NCI-H2081 (cell line): ENCODE results near the gene TAS2R40.
A peak's percentile ranks its signal among the peaks of the same experiment; 100 is the strongest.
"Not testable (repeated sequence)": the region's sequence is repeated elsewhere in the genome, so short reads cannot be mapped to it uniquely, and the experiment has no call there.

ENCODE experiments used
- DNase-seq, 2 experiments: peaks; one replicate each; lab custom pipeline; 2025; lab: John Stamatoyannopoulos, UW

Gene TAS2R40

DNA sequence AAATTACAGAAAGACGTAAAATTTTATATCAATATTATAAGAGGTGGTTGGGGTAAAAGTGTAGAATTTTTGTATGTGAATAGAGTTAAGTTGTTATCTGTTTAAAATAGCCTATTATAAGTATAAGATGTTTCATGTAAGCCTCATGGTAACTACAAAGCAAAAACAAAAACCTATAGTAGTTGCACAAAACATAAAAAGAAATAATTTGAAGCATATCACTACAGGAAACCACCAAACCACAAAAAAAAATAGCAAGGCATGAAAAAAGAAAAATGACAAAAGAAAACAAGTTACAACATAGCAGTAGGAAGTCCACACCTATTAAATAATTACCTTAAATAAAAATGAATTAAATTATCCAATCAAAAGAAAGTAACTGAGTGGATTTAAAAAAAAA is 29.0 kb downstream of the TAS2R40 start:
- no peak for DNase-seq

DNA sequence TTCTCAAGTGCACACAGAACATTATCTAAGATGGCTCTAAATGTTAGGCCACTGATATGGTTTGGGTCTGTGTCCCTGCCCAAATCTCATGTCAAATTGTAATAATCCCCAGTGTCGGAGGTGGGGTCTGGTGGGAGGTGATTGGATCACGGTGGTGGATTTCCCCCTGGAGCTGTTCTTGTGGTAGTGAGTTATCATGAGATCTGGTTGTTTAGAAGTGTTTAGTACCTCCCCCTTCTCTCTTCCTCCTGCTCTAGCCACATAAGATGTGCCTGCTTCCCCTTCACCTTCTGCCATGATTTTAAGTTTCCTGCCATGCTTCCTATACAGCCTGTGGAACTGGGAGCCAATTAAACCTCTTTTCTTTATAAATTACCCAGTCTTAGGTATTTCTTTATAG is 30.2 kb downstream of the TAS2R40 start:
- DNase-seq, result no peak

DNA sequence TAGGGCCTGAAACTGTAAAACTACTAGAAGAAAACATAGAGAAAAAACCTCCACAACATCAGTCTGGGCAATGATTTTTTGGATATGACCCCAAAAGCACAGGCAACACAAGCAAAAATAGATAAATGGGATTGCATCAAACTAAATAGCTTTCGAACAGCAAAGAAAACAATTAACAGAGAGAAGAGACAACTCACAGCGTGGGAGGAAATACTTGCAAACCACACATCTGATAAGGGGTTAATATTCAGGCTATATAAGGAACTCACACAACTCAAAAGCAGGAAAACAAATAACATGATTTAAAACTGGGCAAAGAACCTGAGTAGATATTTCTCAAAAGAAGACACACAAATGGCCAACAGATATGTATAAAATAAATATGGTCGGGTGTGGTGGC is 33.7 kb downstream of the TAS2R40 start:
- DNase-seq, result no peak

DNA sequence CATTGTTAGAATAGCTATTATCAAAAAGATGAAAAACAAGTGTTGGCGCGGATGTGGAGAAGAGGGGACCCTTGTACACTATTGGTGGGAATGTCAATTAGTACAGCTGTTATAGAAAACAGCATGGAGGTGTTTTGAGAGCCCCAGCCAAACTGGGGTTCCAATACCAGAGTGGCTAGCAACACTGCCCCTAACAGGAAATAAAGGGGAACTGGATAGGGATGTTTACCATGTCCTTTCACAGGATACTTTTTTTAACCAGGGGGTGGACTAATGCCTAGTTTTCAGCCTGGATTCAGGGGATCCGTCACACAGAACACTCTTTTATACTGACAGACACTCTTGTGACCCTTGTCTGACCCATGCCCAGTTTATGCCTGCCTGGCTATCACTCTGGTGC is 34.5 kb downstream of the TAS2R40 start:
- no peak for DNase-seq

DNA sequence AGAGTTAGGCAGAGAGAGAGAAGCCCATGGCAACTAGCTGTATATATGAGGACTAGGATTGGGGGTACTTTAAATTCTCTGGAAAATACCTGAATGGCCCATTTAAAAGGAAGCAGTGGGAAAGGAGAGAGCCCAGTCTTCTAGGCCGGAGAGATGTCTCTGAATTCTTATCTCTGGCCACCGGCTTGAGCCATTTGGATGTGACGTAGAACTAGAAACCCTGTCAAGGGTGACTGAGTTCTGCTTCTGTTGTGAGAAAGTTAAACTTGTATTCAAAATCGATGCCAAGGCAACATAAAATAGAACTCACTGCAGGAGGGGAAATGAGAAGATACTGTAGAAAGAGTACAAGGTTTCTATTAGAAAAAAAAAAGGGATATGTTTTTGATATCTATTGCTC is 35.1 kb downstream of the TAS2R40 start:
- no peak for DNase-seq

DNA sequence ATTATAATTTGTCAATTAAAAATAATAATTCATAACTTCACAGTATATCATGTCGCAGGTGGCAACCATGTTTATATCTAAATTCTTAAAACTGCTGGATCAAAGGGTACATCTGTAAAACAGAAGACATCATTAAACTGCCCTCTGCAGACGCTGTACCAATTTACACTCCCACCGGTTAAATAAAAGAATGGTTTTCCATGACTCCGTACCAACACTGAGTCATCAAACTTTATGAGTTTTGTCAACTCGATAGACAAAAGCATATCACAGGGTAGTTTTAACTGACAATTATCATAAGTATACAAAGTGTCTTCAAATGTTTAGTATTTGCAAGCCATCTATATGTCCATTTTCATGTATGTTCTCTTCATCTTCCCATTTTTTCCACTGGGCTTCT is 35.7 kb downstream of the TAS2R40 start:
- no peak for DNase-seq

DNA sequence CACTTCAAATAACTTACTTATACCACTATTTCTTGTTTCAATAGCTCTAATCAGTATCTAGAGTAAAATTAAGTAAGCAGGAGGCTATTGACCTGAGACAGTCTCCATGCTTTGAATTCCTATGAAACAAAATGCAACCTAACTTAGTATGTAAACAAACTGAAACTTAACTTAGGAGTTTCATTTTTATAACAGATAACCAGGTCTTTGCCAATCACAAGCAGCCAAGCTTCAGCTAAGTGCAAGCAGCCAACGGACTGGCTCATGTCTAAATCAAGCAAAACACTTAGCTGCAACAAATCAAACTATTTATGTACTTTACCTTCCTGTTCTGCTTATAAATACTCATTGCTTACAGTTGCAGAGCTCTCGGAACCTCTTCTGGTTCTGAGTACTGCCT is 37.0 kb downstream of the TAS2R40 start:
- no peak for DNase-seq

DNA sequence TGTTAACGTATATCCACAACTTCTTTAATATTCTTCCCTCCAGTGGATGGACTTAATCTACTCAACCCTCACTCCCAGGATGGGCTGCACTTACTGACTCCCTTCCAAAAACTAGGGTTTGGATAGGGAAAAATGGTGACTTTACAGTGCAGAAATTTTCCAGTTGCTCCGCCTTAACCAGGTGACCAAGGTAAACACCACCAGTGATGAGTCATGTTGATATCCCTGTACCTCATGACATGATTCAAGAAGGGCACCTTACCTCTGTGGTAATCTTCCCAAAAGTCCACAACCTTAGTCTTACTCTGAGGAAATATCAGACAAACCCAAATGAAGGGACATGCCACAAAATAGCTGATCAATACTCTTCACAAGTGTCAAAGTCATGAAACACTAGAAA is 37.9 kb downstream of the TAS2R40 start:
- DNase-seq, result no peak

DNA sequence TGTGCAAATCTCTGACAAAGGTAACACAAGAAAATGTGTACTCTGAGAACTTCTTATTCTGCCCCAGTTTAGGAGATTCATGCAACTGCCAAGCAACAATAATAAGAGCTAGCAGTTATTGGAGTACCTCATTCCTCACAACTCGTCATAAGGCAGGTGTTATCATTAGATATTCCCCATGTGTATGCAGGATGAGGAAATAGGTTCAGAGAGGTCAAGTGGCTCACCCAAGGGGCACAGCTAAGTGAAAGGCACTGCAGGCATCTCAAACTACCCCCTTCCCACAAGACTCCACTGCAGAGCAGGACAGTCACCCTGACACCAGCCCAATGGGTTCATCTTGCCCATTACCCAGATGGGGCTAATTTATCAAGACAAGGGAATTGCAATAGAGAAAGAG is 40.1 kb downstream of the TAS2R40 start:
- DNase-seq, result no peak

DNA sequence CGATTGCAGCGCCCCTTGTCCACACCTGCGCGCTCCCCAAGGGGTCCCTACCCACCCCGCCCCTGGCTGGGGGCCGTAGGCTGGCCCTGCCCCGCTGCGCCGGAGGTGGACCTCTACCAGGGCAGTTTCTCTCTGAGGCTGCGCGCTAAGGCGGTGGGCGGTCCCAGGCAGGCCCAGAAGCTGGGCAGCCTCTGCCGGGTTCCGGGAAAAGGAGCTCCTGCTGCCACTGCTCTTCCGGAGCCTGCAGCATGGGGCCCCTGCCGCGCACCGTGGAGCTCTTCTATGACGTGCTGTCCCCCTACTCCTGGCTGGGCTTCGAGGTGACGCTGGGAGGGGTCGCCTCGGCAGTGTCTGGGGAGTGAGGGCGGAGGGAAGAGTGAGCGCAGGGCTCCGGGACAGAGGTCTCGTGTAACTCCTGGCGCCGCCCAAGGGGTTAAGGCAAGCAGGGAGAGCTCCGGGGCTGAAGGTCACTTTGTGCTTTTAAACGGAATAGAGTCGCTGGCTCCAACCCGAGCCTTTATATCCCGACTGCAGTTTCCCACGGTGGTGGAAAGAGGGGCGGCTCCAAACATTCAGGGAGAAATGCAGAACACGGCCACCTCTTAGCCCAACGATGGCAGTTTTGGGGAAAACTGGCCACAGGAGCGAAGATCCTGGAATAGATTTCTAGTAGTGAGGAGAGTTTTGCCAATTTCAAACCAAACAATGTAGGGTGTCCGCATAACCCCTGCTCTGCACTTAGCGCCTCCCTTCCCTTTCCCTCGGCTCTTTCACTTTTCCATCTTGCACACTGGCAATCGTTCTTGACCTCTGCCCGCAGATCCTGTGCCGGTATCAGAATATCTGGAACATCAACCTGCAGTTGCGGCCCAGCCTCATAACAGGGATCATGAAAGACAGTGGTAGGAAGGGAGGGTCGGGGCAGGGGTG is 41.7 kb downstream of the TAS2R40 start, which contains the start of gene GSTK1:
GSTK1 (plus strand) TSS at position 176 of the 930 bp plus-strand sequence; CDS start at position 249, 73 bp downstream.
- peak; percentile 79 to 87 for DNase-seq

DNA sequence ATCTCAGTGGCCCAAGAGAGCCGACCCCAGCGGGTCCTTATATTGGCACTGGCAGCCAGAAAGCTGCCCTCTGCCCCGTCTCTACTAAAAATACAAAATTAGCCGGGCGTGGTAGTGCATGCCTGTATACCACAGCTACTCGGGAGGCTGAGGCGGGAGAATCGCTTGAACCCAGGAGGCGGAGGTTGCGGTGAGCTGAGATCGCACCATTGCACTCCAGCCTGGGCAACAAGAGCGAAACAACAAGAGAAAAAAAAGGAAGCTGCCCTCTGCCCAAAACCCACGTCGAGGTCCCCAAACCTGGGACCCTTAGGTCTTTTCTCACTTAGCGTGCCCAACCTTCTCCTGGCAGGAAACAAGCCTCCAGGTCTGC is 42.3 kb downstream of the TAS2R40 start:
- not testable (repeated sequence) for DNase-seq

DNA sequence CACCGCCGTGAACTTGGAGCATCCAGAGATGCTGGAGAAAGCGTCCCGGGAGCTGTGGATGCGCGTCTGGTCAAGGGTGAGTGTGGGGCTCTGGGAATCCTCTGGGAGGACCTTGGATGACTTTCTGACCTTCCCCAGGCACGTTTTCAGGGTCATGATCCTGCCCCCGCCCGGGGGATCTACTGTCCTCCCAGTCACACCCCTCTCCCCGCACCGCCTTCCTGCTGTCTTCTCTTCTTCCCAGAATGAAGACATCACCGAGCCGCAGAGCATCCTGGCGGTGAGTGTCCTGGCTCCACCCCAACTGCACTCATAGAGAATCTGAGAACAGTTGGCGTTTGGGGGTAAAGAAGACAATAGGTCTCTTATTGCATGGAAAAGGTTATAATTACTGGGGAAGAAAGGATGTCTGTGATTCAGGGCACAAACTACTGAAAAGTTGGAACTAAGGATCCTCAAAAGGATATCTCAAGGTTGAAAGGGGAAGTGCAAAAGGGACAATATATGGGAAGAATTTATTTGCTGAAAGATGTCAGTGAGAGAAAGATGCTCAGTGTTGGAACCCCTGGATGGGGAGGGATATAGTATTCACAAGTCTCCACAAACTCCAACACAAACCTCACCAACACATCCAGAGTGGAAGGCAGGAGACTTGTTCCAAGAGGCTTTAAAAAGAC is 43.3 kb downstream of the TAS2R40 start:
- no peak for DNase-seq

DNA sequence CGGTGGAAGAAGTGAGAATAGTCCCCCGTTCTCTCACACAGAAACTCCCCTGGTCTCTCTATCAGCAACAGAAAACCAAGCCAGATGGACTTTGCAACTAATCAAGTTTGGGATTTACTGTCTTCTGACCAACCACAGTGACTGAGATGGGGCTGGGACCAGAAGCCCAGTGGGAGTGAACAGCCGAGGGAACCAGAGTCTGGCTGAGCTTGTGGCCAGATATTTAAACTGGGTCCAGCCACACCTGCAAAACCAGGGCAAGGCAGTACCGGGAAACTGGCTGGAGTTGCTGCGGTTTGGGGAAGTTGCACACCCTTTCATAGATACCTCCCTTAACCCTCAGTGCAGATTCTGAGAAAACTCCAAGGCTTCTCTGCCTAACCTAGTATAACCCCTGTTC is 47.4 kb downstream of the TAS2R40 start:
- DNase-seq, result no peak

DNA sequence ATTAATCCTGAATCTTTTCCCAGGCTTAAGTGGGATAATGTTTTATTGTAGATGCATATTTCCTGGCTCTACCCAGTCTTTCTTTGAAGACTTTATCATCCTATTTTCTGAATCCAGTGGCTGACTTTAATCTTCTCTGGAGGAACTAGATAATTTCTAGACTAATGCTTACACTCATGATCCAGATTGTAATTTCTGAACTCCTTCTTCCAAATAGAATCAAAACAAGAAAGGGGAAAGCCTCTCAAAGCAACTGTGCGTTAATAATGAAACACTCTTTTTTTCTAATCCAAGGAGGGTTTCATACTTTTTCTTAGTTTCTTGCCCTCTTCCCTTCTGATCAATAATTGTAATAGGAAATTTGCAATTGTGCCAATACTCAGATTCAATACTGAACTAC is 49.4 kb downstream of the TAS2R40 start:
- no peak for DNase-seq
